Lung (tissue), 12 donors: Measurements from ENCODE around the gene MERTK. TPM values are rescaled to one million over a fixed set of nuclear protein-coding genes. Genes with fewer than 3 reads are reported as not detected.
"Not testable (repeated sequence)": the region's sequence is repeated elsewhere in the genome, so short reads cannot be mapped to it uniquely, and the experiment has no call there.

Experiments
- ATAC-seq: fragments of 200-7000 bp; cut with Tn5 transposase; one replicate; pipeline ENCODE4 v1.9.1; 2020; ENCODE audit warnings: moderate number of reproducible peaks; ENCODE audit not compliant: insufficient read depth, low FRiP score
- DNase-seq, 3 donors: peaks; one replicate each; pipeline ENCODE4 v3.0.0-alpha.2; 2013 to 2017
- H3K27ac ChIP-seq, 2 donors: one replicate each; pipeline ENCODE4 v1.5.1; 2013; ENCODE audit warnings: mild to moderate bottlenecking in 2 of 2, moderate library complexity in 2 of 2, control low read depth in 1 of 2, inconsistent platforms in 1 of 2, low read depth in 1 of 2, low read length in 1 of 2
- H3K27me3 ChIP-seq, 3 donors: one replicate each; pipeline ENCODE4 v1.5.1; 2013; ENCODE audit warnings: low read length in 2 of 3; ENCODE audit not compliant: control insufficient read depth in 3 of 3, insufficient read depth in 3 of 3
- H3K36me3 ChIP-seq, 4 donors: one replicate each; pipeline ENCODE4 v1.5.1; 2013; ENCODE audit warnings: low read length in 4 of 4, mild to moderate bottlenecking in 1 of 4, moderate library complexity in 1 of 4; ENCODE audit not compliant: control insufficient read depth in 4 of 4, insufficient read depth in 4 of 4
- H3K4me1 ChIP-seq, 5 donors: one replicate each; pipeline ENCODE4 v1.5.1; 2013; ENCODE audit warnings: low read length in 5 of 5, mild to moderate bottlenecking in 2 of 5, moderate library complexity in 1 of 5; ENCODE audit not compliant: control insufficient read depth in 5 of 5, insufficient read depth in 5 of 5
- H3K4me3 ChIP-seq: one replicate; pipeline ENCODE4 v1.5.1; 2013; ENCODE audit warnings: mild to moderate bottlenecking, control low read depth, moderate library complexity
- H3K9ac ChIP-seq, 2 donors: one replicate each; pipeline ENCODE4 v1.5.1; 2013; ENCODE audit warnings: low read length in 2 of 2, control low read depth in 1 of 2; ENCODE audit not compliant: insufficient read depth in 1 of 2
- H3K9me3 ChIP-seq, 4 donors: one replicate each; pipeline ENCODE4 v1.5.1; 2013; ENCODE audit warnings: low read length in 3 of 4, mild to moderate bottlenecking in 1 of 4, moderate library complexity in 1 of 4; ENCODE audit not compliant: control insufficient read depth in 4 of 4, insufficient read depth in 3 of 4
- CTCF ChIP-seq: IDR thresholded peaks from 2 replicates; pipeline ENCODE4 v1.5.1; 2012; ENCODE audit warnings: mild to moderate bottlenecking; ENCODE audit errors: control extremely low read depth, extremely low read depth
- WGBS, 2 donors: extraction: QIAGEN DNeasy Blood & Tissue Kit; methylation state at CpG; one replicate each; pipeline ENCODE4 v1.1.7; 2013; 5-methylcytosine and 5-hydroxymethylcytosine counted together
- polyA plus RNA-seq, 2 donors: library from polyadenylated mRNA; stranded (reverse); fragments of 200-250 nt; gene quantifications; one replicate each; pipeline ENCODE4 v1.2.1, GENCODE V29; 2013
- total RNA-seq, 2 donors: library from RNA; depleted of rRNA in 1 of 2; stranded (reverse); fragments of >200 nt in 1 of 2; gene quantifications; one replicate each; pipeline ENCODE4 v1.2.1, GENCODE V29; 2014 to 2021
- donor health status: control.
- donor health status: control.
- donor health status: Bipolar disorder and iron deficiency.
- donor health status: healthy.
- donor health status: DM: yes; HTN: yes; CAD: no.

The MERTK gene
- total and polyA plus RNA-seq, 4 donors, result 5.5 to 33.1 (median 22.4) TPM

DNA sequence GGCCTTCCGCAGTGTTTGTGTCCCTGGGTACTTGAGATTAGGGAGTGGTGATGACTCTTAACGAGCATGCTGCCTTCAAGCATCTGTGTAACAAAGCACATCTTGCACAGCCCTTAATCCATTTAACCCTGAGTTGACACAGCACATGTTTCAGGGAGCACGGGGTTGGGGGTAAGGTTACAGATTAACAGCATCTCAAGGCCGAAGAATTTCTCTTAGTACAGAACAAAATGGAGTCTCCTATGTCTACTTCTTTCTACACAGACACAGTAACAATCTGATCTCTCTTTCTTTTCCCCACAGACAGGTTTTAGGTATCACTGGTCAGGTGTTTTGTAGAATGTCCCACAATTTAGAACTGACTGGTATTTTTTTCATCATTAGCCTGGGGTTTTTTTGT lies 65.1 kb downstream of the MERTK start:
- ATAC-seq, H3K36me3 ChIP-seq, DNase-seq, H3K4me3 ChIP-seq, H3K4me1 ChIP-seq, H3K27ac ChIP-seq, H3K9me3 ChIP-seq, H3K27me3 ChIP-seq, H3K9ac ChIP-seq: not testable (repeated sequence)
- WGBS, 2 donors, result 52 to 86% methylated on average over 3 of the region's 4 CpGs

DNA sequence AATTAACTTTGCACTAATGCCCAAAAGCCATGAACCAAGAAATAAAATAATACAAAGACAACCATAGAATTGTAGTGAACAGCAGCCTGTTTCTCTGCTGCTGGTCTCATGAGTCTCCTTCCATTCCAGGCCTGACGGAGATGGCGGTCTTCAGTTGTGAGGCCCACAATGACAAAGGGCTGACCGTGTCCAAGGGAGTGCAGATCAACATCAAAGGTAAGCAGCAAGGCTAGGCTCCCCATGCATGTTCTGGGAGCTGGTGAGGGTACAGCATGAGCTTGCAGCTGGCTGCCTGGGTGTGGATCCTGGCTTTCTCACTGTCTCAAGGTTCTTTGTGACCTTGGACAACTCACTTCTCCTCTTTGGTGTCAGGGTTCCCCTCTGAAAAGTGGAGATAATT lies 66.7 kb downstream of the MERTK start:
- H3K27me3 ChIP-seq, result no peaks in the 10 kb centered on the region
- peaks cover 0 to 2% (median 0%) of the 10 kb centered on the region in 5 donors for H3K4me1 ChIP-seq
- H3K9me3 ChIP-seq, result peaks cover 0 to 2% (median 0%) of the 10 kb centered on the region in 4 donors
- peaks cover 0 to 6% (median 2%) of the 10 kb centered on the region in 4 donors for H3K36me3 ChIP-seq
- no peak overlapping the region for H3K27ac ChIP-seq
- WGBS, 2 donors, result 97 to 98% methylated on average over 3 of the region's 3 CpGs
- TF ChIP-seq CTCF, result no peak
- DNase-seq (no peak), ATAC-seq (no peak)
- H3K9ac ChIP-seq, result no peak overlapping the region
- no peak overlapping the region for H3K4me3 ChIP-seq

DNA sequence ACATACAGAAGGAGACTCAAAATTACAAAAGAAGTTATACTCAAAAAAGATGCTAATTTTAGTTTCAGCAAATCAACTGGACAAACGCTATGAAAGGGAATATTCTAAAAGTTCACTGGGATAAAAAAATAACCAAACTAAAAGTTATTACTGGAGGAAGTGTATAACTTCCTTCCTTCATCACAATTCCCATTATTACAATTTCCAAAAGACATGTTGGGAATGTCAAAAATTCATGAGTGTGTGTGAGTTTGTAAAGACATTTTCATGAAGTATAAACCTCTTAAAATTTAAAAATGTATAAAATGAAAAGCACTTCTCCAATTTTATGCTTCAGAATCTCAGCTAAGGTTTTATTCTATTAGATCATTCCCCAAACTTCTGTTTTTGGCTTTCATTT lies 67.8 kb downstream of the MERTK start:
- TF ChIP-seq CTCF, result no peak
- H3K4me3 ChIP-seq, result no peak overlapping the region
- H3K9me3 ChIP-seq, result peaks cover 0 to 2% (median 0%) of the 10 kb centered on the region in 4 donors
- ATAC-seq (no peak), DNase-seq (no peak)
- H3K27me3 ChIP-seq, result no peaks in the 10 kb centered on the region
- no peak overlapping the region for H3K9ac ChIP-seq
- 67 to 73% methylated on average over 1 of the region's 1 CpG for WGBS, 2 donors
- H3K36me3 ChIP-seq, result peaks cover 0 to 6% (median 2%) of the 10 kb centered on the region in 4 donors
- H3K4me1 ChIP-seq, result peaks cover 0 to 2% (median 0%) of the 10 kb centered on the region in 5 donors
- H3K27ac ChIP-seq, result no peak overlapping the region

- H3K4me3 ChIP-seq, result no peak overlapping the region
- no peak for TF ChIP-seq CTCF
- peaks cover 0 to 2% (median 0%) of the 10 kb centered on the region in 5 donors for H3K4me1 ChIP-seq
- H3K9me3 ChIP-seq, result peaks cover 0 to 2% (median 0%) of the 10 kb centered on the region in 4 donors
- 89 to 92% methylated on average over 1 of the region's 1 CpG for WGBS, 2 donors
- DNase-seq, result no peak
- peaks cover 0 to 6% (median 2%) of the 10 kb centered on the region in 4 donors for H3K36me3 ChIP-seq
- no peak overlapping the region for H3K9ac ChIP-seq
- H3K27me3 ChIP-seq, result no peaks in the 10 kb centered on the region
- no peak for ATAC-seq
- H3K27ac ChIP-seq, result no peak overlapping the region
Measured at GRCh38 chr2:111967018-111967417, 68.6 kb downstream of the MERTK start.
